GM12878 (cell line): ENCODE measurements around the gene SYNGR1. TPM values are rescaled to one million over a fixed set of nuclear protein-coding genes. Genes with fewer than 3 reads are reported as not detected.

ENCODE experiments used
- CBX3 ChIP-seq: fragments of 200-600 bp; sonication (generic); IDR thresholded peaks from 2 replicates; pipeline ENCODE4 v1.6.1; 2016; ENCODE audit warnings: low read depth, borderline replicate concordance
- CHD1 ChIP-seq: IDR thresholded peaks from 2 replicates; pipeline ENCODE4 v1.6.1; 2012; ENCODE audit warnings: low read depth, low read length, improper control_type of control experiment
- CHD4 ChIP-seq: fragments of 200-600 bp; sonication (generic); IDR thresholded peaks from 2 replicates; pipeline ENCODE4 v1.6.1; 2016; ENCODE audit warnings: mild to moderate bottlenecking
- CREB1 ChIP-seq: IDR thresholded peaks from 2 replicates; pipeline ENCODE4 v1.6.1; 2012; ENCODE audit warnings: low read depth, mild to moderate bottlenecking, inconsistent platforms
- CREM ChIP-seq: IDR thresholded peaks from 2 replicates; pipeline ENCODE4 v1.6.1; 2014; ENCODE audit warnings: antibody characterized with exemption, low read depth
- CTCF ChIP-seq, 3 experiments: IDR thresholded peaks in 2 of 3; conservative IDR thresholded peaks in 1 of 3; 2 replicates each; pipeline ENCODE4 v1.5.1; 2011; ENCODE audit warnings: low read depth in 3 of 3, low read length in 3 of 3, mild to moderate bottlenecking in 3 of 3, control low read depth in 2 of 3, moderate library complexity in 2 of 3, inconsistent platforms in 1 of 3, mixed read lengths in 1 of 3; ENCODE audit not compliant: control insufficient read depth in 2 of 3, insufficient read depth in 1 of 3; ENCODE audit errors: extremely low read depth in 1 of 3
- EGR1 ChIP-seq, 2 experiments: IDR thresholded peaks; 1 replicate in 1 of 2; 2 replicates in 1 of 2; pipeline ENCODE4 v1.6.1; 2011 to 2012; ENCODE audit warnings: low read depth in 2 of 2, low read length in 2 of 2, borderline replicate concordance in 1 of 2, mild to moderate bottlenecking in 1 of 2, moderate library complexity in 1 of 2
- GATAD2B ChIP-seq: fragments of 450-650 bp; conservative IDR thresholded peaks from 2 replicates; pipeline ENCODE4 v1.6.1; 2017; ENCODE audit warnings: low read depth, mild to moderate bottlenecking, moderate library complexity
- IKZF2 ChIP-seq, 2 experiments: fragments of 450-650 bp; IDR thresholded peaks; 2 replicates each; pipeline ENCODE4 v1.6.1; 2017; ENCODE audit warnings: mild to moderate bottlenecking in 2 of 2, moderate library complexity in 2 of 2
- KDM1A ChIP-seq: fragments of 200-600 bp; sonication (generic); IDR thresholded peaks from 2 replicates; pipeline ENCODE4 v1.6.1; 2016; ENCODE audit warnings: borderline replicate concordance
- MXI1 ChIP-seq: fragments of 150-350 bp; IDR thresholded peaks from 2 replicates; pipeline ENCODE4 v1.6.1; 2011; ENCODE audit warnings: low read depth, mild to moderate bottlenecking, inconsistent platforms, low read length, improper control_type of control experiment
- NKRF ChIP-seq: fragments of 450-650 bp; conservative IDR thresholded peaks from 2 replicates; pipeline ENCODE4 v1.6.1; 2017; ENCODE audit warnings: mild to moderate bottlenecking, moderate library complexity
- NRF1 ChIP-seq: conservative IDR thresholded peaks from 2 replicates; pipeline ENCODE4 v1.6.1; 2011; ENCODE audit warnings: mild to moderate bottlenecking, low read depth, low read length, improper control_type of control experiment
- RBBP5 ChIP-seq: fragments of 200-600 bp; sonication (generic); conservative IDR thresholded peaks from 2 replicates; pipeline ENCODE4 v1.6.1; 2016
- RCOR1 ChIP-seq: conservative IDR thresholded peaks from 2 replicates; pipeline ENCODE4 v1.6.1; 2012; ENCODE audit warnings: low read depth, low read length, improper control_type of control experiment
- RELB ChIP-seq: fragments of 450-650 bp; IDR thresholded peaks from 2 replicates; pipeline ENCODE4 v1.6.1; 2017; ENCODE audit warnings: low read depth, mild to moderate bottlenecking, moderate library complexity
- SIN3A ChIP-seq: IDR thresholded peaks from 2 replicates; pipeline ENCODE4 v1.6.1; 2012; ENCODE audit warnings: low read depth, low read length, improper control_type of control experiment
- SREBF2 ChIP-seq: IDR thresholded peaks from 2 replicates; pipeline ENCODE4 v1.6.1; 2012; ENCODE audit warnings: mild to moderate bottlenecking, low read length
- ZBTB40 ChIP-seq: fragments of 450-650 bp; IDR thresholded peaks from 2 replicates; pipeline ENCODE4 v1.6.1; 2016; ENCODE audit warnings: mild to moderate bottlenecking, moderate library complexity, borderline replicate concordance
- polyA plus RNA-seq, 11 experiments: library from polyadenylated mRNA; depleted of rRNA in 4 of 11; unstranded in 6 of 11; stranded (reverse) in 5 of 11; fragments of >200 nt; fragmentation: Nextera tagmentation in 4 of 11; fragmentation: Illumina TruSeq in 1 of 11; extraction: Ambion mirVana in 4 of 11; extraction: Trizol in 1 of 11; gene quantifications; 1 replicate in 1 of 11; 2 replicates in 10 of 11; pipeline versions ENCODE4 v1.2.1 to v1.2.3, GENCODE V29; 2011 to 2016; ENCODE audit warnings: inconsistent platforms in 2 of 11, missing spikeins in 2 of 11, low read depth in 1 of 11
- total RNA-seq, 4 experiments: library from RNA; depleted of rRNA in 3 of 4; stranded (reverse); fragments of >200 nt in 3 of 4; fragmentation: Illumina TruSeq in 1 of 4; extraction: Trizol in 1 of 4; gene quantifications; 2 replicates each; pipeline versions ENCODE4 v1.2.1 to v1.2.3, GENCODE V29; 2013 to 2021
- TF ChIP-seq, protein P1 (sequence below): IDR thresholded peaks from 2 replicates; pipeline ENCODE4 v1.6.1; 2012; ENCODE audit warnings: low read depth, low read length, improper control_type of control experiment

SYNGR1 gene
- total and polyA plus RNA-seq, 10 of the 15 experiments (the other 5 are each of a cell fraction or from before 2014, with no cell fraction given): 0.87 to 9.2 (median 3.5) TPM

- TF ChIP-seq NKRF (peak; percentile 94), CBX3 (no peak), NRF1 (no peak), RCOR1 (no peak), CHD1 (peak; percentile 69; the same call in 1 of the 2 replicates), IKZF2 (IDR thresholded peaks at IDR 0.05) (peak in 1 of 2 experiments; percentile 43; a peak in 2 of 4 replicates), CTCF (IDR thresholded peaks at IDR 0.05 in 2 of 3, conservative IDR thresholded peaks at IDR 0.05 in 1 of 3; ENCODE audit: control insufficient read depth in 2 of 3, extremely low read depth in 1 of 3, insufficient read depth in 1 of 3, low read depth in 3 of 3, low read length in 3 of 3) (peak in 2 of 3 experiments; percentile 7 to 8; a peak in 2 of 6 replicates), RELB (peak; percentile 86), SREBF2 (no peak), CREM (peak; percentile 91), EGR1 (IDR thresholded peaks at IDR 0.05; ENCODE audit: borderline replicate concordance in 1 of 2, low read depth in 2 of 2, low read length in 2 of 2) (peak; percentile 77 to 93; a peak in 2 of 3 replicates), CREB1 (peak; percentile 94), SIN3A (no peak; the same call in 1 of the 2 replicates), MXI1 (peak; percentile 89), ZBTB40 (peak; percentile 78; the same call in 1 of the 2 replicates), CHD4 (no peak), GATAD2B (peak; percentile 79), RBBP5 (peak; percentile 96), KDM1A (no peak)
- TF ChIP-seq, protein P1, sequence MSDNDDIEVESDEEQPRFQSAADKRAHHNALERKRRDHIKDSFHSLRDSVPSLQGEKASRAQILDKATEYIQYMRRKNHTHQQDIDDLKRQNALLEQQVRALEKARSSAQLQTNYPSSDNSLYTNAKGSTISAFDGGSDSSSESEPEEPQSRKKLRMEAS: peak; percentile 41; the same call in 1 of the 2 replicates
These were observed 30.3 kb upstream of the SYNGR1 start, which contains the start of gene RPL3 (continued) for GRCh38 chr22:39319284-39320022.
